Measurements from ENCODE around the gene TTC16.
A peak's percentile ranks its signal among the peaks of the same experiment; 100 is the strongest.
"Not testable (repeated sequence)": the region's sequence is repeated elsewhere in the genome, so short reads cannot be mapped to it uniquely, and the experiment has no call there.

TTC16 gene

DNA sequence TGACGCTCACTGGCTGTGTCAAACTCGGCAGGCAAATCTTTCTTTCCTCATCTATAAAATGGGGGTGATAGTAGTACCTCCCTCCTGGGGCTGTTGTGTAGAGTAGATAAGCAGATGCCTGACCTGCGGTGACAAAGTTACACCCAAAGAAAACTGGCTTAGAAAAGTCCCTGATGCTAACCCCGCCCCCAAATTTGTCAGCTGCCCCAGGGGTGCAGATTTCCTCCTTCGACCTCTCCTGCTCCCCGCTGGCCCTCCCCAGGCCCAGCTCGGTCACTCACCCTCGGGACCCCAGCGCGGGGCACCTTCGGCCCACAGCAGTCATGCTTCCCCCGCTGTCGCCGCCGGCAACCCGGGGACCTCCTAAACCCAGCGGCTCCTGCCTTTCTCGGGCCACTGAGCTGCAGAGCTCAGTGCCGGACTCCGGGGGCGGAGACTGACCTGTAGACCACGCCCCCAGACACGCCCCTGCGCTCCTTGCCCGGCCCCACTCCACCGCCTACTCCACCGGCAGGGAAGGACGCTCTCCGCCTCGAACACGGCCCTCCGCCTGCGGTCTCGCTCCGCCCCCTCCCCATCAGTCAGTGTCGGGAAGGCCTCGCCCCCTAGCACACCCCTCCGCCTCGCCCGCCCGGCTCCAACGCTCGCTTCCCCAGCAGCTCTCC, 55.2 kb downstream of the TTC16 start:
- DNase-seq, result peak; percentile 97

DNA sequence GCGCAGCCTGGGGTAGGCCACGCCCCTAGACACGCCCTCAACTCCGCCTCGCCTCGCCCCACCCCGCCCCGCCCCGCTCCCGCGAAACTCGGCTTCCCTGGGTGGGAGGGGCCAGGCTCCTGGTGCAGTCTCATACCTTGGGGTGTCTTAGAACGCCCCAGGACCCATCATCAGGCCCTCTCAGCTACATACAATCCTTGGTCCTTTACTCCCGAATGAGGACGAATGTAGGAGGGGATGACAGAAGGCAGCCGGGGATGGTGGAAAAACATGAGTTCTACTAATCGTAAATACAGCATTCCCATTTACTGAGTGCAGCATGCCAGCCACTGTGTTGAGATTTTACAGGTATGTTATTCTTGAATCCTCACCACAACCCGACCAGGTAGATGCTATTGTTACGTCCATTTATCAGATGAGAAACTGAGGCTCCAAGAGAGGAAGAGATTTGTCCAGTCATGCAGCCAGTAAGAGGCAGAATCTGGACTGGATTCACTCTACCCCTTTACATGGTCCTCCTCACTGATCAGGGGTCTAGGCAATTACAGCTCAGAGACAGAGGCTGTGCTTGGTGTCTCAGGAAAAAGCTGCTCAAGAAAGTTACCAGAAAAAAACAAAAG, 55.8 kb downstream of the TTC16 start:
- no peak for DNase-seq

DNA sequence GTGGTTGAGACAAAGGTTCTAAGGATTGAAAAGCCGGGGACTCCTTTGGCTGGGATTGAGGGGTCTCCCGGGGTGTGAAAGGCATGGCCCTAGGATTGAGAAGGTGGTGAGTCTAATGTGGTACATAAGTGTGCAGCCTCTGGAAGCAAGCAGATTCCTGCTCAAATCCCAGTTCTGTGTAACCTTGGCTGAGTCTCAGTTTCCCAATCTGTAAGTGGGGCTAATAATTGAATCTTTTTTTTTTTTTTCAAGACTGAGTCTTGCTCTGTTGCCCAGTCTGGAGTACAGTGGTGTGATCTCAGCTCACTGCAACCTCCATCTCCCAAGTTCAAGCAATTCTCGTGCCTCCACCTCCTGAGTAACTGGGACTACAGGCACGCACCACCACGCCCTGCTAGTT, 56.7 kb downstream of the TTC16 start:
- DNase-seq, result no peak

DNA sequence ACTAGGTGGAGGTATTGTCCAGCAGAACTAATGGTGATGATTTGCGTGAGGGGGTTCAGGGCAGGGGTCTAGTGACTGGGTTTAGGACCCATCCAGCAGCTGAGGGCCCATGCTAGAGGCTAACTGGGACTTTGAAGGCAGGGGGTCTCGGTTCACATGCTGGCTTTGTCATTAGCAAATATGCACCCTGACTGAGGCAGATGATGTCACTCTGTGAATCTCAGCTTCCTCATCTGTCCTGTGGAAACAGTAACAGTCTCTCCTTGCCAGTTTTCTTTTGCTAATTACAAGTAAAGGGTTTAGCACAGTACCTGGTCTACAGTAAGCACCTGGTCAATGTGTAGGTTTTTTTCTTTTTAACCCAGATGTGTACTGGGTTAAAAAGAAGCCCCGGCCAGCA, 57.4 kb downstream of the TTC16 start:
- no peak for DNase-seq

DNA sequence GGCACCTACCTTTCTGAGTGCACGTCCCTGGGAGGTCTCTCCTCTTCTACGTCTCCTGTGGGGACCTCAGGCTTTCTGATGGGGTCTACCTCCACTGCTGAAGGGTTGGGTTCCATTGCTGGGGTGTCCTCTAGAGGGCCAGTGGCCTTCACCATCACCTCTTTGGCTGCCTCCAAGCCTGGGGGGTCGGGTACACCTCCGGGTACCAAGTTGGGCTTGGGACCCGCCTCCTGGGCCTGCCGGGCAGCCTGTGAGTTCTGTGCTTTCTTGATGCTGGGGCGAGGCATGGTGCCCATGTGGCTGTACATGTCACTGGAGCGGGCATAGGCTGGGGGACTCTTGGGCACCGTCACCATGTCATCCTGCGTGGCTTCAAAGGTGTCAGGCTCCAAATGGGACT, 58.1 kb downstream of the TTC16 start:
- DNase-seq, result no peak

DNA sequence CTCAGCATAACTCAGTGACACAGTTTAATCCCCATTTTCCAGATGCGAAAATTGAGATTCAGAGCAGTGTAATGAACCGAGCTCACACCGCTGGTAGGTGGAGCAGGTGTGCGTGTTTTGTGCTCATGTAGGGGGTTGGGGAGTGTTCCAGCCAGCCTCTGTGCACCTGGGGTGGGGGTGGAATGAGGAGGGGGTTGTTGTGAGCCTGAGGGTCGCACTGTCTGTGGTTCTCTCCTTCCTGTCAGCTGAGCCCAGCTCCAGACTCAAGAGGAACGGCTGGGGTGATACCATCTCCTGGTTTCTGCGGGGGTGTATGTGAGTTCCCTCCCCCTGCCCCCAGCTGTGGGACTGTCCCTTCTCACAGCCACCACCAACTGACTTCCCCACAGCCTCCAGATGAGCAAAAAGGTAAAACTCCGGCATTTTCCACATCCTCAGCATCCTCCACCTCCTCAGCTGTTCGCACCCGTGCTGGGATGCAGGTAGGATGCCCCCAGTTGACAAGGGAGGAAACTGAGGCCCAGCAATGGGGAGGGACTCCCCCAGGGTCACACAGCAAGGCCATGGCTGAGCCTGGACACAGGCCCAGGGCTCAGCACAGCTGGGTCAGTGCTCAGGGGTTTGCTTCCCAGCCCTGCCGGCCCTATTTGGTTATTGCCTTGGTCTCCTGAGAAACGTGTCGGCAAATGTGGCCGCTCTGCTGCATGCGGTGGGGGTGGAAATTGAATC, 60.5 kb downstream of the TTC16 start:
- DNase-seq, result peak; percentile 17

DNA sequence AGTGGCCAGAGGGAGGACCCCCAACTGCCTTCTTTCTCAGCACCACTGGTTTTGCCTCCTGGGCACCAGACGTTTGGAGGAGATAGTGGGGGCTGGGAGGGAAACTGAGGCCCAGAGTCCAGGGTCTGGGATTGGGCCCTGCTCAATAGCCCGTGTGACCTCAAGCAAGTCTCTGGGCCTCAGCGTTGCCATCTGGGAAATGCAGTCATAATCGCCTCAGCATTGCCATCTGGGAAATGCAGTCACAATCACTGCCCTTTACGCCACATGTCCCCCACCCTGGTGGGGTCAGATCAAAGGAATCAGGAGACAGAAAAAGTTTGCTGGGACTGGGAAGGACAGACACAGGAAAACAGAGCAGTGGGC, 61.0 kb downstream of the TTC16 start:
- no peak for DNase-seq

DNA sequence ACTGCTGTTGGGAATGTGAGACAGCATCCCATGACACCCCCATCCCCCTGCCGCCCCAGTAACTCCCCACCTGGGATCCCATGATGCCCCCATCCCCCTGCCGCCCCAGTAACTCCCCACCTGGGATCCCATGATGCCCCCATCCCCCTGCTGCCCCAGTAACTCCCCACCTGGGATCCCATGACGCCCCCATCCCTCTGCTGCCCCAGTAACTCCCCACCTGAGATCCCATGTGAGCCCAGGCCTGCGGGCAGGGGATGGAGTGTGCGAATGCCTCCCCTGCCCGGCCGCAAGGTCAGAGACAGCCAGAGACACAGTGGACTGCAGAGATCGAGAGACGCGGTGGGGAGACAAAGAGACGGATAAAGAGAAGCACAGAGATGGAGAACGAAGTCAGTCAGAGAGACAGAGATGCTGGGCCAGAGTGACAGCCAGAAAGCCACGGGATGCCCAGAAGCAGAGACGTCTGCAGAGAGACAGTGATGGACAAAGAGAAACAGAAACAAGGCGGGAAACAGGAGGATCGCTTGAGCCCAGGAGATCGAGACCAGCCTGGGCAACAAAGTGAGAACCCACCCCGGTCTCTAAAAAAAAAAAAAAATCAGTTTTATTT, 61.6 kb downstream of the TTC16 start:
- DNase-seq, result no peak

DNA sequence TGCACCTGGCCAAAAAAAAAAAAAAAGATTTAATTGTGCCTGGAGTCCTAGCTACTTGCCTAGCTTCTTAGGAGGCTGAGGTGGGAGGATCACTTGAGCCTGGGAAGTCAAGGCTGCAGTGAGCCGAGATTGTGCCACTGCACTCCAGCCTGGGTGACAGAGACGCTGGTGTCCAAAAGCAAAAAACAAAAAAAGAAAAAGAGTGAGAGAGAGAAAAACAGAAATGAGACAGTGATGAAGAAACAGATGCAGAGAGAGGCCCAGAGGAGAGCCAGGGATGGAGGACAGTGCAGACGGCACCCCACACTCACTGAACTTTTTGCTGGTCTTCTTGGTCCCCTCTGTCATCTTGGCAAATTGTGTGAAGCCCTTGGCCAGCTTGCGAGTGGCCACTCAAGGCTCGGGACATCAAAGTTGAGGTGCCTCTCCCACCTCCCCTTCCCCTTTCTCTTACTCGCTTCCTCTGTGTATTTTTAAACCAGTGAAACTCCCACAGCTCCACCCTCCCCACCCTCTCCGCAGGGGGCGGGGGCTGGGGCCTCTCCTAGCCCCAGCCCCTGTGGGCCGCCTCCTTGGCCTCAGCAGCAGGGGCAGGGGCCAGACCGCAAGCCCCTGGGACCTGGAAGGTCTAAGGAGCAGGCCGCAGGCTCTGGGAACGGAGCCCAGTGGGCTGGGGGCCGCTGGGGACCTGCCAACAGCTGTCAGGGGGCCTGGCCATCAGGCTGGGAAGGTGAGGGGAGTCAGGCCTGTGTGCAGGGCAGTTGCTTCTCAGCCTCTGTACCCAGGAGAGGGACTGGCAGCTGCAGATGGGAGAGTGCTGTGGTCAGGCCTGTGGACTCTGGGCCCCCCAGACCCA, 62.6 kb downstream of the TTC16 start, which contains the start of gene SH2D3C:
SH2D3C (minus strand) TSS at position 387 of the 856 bp plus-strand sequence; CDS start at position 348, 39 bp downstream.
- no peak for DNase-seq

DNA sequence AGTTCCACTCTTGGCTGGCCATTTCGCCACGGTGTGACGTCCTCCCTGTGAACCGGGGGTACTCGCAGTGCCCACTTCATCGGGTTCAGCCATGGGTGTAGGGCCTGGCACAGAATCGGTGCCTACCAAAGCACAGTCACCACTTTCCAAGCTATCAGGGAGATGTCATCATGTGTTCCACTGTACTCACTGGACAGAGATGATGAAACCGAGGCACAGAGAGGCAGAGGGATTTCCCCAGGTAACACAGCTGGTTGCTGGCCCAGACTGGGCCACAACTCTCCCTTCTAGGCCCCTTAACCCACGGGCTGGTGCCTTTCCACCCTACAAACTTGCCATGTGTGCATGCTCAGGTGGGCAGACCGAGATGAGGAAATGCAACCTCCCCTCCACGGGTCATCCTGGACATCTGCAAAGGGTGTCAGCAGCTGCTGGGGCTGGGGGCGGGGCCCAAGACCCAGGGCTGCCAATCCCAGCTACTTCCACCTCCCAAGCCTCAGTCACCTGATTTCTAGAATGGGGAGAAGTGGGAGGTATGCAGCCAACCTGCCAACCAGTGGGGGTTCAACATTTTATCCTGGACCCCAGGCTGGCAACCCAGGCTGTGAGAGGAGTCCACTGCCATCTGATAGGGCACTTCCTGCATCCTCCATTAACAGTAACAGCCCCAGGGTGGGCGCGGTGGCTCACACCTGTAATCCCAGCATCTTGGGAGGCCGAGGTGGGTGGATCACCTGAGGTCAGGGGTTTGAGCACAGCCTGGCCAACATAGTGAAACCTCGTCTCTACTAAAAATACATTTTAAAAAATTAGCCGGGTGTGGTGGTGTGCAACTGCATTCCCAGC, 63.5 kb downstream of the TTC16 start:
- DNase-seq, result no peak

DNA sequence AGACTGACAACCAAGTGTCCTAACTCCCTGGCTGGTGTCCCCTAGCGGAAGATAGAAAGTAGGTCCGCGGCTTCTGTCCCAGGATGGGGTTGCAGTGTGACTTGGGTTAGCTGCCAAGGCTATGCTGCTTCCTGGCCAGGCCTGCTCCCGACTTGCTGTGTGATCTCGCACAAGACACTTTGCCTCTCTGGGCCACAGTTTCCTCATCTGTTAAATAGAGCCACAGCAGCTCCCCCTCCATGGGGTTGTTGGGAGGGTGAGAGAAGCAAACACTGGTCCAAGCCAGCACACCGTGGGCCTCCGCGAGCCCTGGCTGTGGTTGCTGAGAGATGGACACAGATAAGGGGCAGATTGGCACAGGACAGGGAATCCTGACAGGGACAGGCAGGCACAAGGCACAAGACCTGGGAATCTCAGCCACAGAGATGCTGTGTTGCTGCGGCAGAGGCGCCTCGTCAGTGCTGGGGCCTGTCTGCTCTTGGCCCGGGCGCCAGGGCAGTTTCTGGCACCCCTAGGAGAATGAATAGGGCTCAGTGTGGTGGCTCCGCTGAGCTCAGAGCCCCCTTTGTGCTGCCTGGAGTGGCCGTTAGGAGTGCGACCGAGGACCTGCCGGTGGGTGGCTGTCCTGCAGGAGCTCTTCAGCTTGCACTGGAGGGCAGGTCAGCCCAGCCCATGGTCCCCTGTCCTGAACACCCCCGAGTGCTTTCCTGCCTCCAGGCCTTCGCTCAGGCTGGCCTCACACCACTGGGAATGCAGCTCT, 64.4 kb downstream of the TTC16 start:
- no peak for DNase-seq

DNA sequence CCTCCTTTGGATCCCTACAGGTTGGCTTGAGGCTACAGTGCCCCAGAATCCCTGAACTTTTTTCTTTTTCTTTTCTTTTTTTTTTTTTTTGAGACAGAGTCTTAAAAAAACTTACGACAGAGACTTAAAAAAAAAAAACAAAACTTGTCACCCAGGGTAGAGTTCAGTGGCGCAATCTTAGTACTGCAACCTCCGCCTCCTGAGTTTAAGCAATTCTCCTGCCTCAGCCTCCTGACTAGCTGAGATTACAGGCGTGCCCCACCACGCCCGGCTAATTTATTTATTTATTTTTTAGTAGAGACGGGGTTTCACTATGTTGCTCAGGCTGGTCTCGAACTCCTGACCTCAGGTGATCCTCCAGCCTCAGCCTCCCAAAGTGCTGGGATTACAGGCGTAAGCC, 65.0 kb downstream of the TTC16 start:
- DNase-seq, result not testable (repeated sequence)
